ENCODE measurements around the gene TMEM120A. TPM values are rescaled to one million over a fixed set of nuclear protein-coding genes. Genes with fewer than 3 reads are reported as not detected.

Gene TMEM120A
- total RNA-seq, 1 donor from 2014 or later, result 17.4 TPM

- Histone ChIP-seq H3K4me3 (ENCODE audit: low read depth, low read length) (no peak overlapping the region), H3K27me3 (ENCODE audit: control insufficient read depth, insufficient read depth, low read length) (no peaks in the 10 kb centered on the region), H3K36me3 (ENCODE audit: control insufficient read depth, insufficient read depth, low read length) (no peaks in the 10 kb centered on the region)
- no peak for TF ChIP-seq CTCF (IDR thresholded peaks at IDR 0.05; ENCODE audit: insufficient read depth, low read length, poor library complexity, severe bottlenecking)
- DNase-seq (ENCODE audit: low read depth), result no peak
Measured at GRCh38 chr7:75945297-75946168, 48.9 kb downstream of the TMEM120A start.

GRCh38 chr7:75944507-75944906 is 49.9 kb downstream of the TMEM120A start:
- H3K27me3 ChIP-seq (ENCODE audit: control insufficient read depth, insufficient read depth, low read length), result no peaks in the 10 kb centered on the region
- TF ChIP-seq CTCF (IDR thresholded peaks at IDR 0.05; ENCODE audit: insufficient read depth, low read length, poor library complexity, severe bottlenecking), result no peak
- no peaks in the 10 kb centered on the region for H3K36me3 ChIP-seq (ENCODE audit: control insufficient read depth, insufficient read depth, low read length)
- DNase-seq (ENCODE audit: low read depth), result no peak
- H3K4me3 ChIP-seq (ENCODE audit: low read depth, low read length), result no peak overlapping the region

- Histone ChIP-seq H3K4me3 (ENCODE audit: low read depth, low read length) (no peak overlapping the region), H3K27me3 (ENCODE audit: control insufficient read depth, insufficient read depth, low read length) (no peaks in the 10 kb centered on the region), H3K36me3 (ENCODE audit: control insufficient read depth, insufficient read depth, low read length) (no peaks in the 10 kb centered on the region)
- peak; percentile 61 for DNase-seq (ENCODE audit: low read depth)
- no peak for TF ChIP-seq CTCF (IDR thresholded peaks at IDR 0.05; ENCODE audit: insufficient read depth, low read length, poor library complexity, severe bottlenecking)
Measured at GRCh38 chr7:75943864-75944263, 50.5 kb downstream of the TMEM120A start.

- no peak overlapping the region for H3K4me3 ChIP-seq (ENCODE audit: low read depth, low read length)
- H3K36me3 ChIP-seq (ENCODE audit: control insufficient read depth, insufficient read depth, low read length), result no peaks in the 10 kb centered on the region
- no peaks in the 10 kb centered on the region for H3K27me3 ChIP-seq (ENCODE audit: control insufficient read depth, insufficient read depth, low read length)
- DNase-seq (ENCODE audit: low read depth), result no peak
- no peak for TF ChIP-seq CTCF (IDR thresholded peaks at IDR 0.05; ENCODE audit: insufficient read depth, low read length, poor library complexity, severe bottlenecking)
Measured at GRCh38 chr7:75938921-75939320, 55.5 kb downstream of the TMEM120A start.

- TF ChIP-seq CTCF (IDR thresholded peaks at IDR 0.05; ENCODE audit: insufficient read depth, low read length, poor library complexity, severe bottlenecking), result no peak
- H3K4me3 ChIP-seq (ENCODE audit: low read depth, low read length), result no peak overlapping the region
- H3K27me3 ChIP-seq (ENCODE audit: control insufficient read depth, insufficient read depth, low read length), result no peaks in the 10 kb centered on the region
- DNase-seq (ENCODE audit: low read depth), result peak; percentile 85
- H3K36me3 ChIP-seq (ENCODE audit: control insufficient read depth, insufficient read depth, low read length), result no peaks in the 10 kb centered on the region
Measured at GRCh38 chr7:75937958-75938786, 56.2 kb downstream of the TMEM120A start.

Other genes starting within 250 kb of the TMEM120A start
- not detected in 2 replicates for gene CCL26, start 222.4 kb downstream of the TMEM120A start, total RNA-seq
- gene CCL24, start 180.8 kb downstream of the TMEM120A start, total RNA-seq, result not detected in 2 replicates
- gene RHBDD2, start 115.6 kb downstream of the TMEM120A start, total RNA-seq, result 60.0 and 71.7 TPM in 2 replicates
- 74.0 and 88.0 TPM in 2 replicates for gene POR, start 79.4 kb downstream of the TMEM120A start, total RNA-seq
- gene STYXL1, start 53.4 kb upstream of the TMEM120A start, total RNA-seq, result 58.1 and 71.7 TPM in 2 replicates
- gene MDH2, start 53.5 kb upstream of the TMEM120A start, total RNA-seq, result 109 and 112 TPM in 2 replicates
- 0.21 TPM in 1 of 2 replicates, not detected in the other for gene SRRM3, start 207.3 kb upstream of the TMEM120A start, total RNA-seq

All from kidney epithelial cell (primary cell).